GM23338 (cell line): ENCODE results near the gene AKT2. TPM values are rescaled to one million over a fixed set of nuclear protein-coding genes. Genes with fewer than 3 reads are reported as not detected.

Source experiments
- ATAC-seq: fragments of 200-7000 bp; cut with Tn5 transposase; 3 replicates; pipeline ENCODE4 v1.9.1; 2020
- DNase-seq: peaks from one replicate; pipeline ENCODE4 v3.0.0-alpha.2; 2015; ENCODE audit warnings: low spot score
- H2AFZ ChIP-seq: fragments of 200-600 bp; sonication (generic); 2 replicates; pipeline ENCODE4 v1.8.0; 2016; ENCODE audit warnings: antibody characterized with exemption, mild to moderate bottlenecking, moderate library complexity
- H3F3A ChIP-seq: fragments of 200-600 bp; sonication (generic); replicated peaks from 2 replicates; pipeline ENCODE4 v1.8.0; 2017; ENCODE audit warnings: antibody characterized with exemption, mixed run types, low read depth
- H3K27ac ChIP-seq: fragments of 200-600 bp; sonication (generic); 2 replicates; pipeline ENCODE4 v1.6.1; 2016; ENCODE audit warnings: low read depth
- H3K27me3 ChIP-seq: fragments of 200-600 bp; sonication (generic); 2 replicates; pipeline ENCODE4 v1.8.0; 2016; ENCODE audit warnings: mild to moderate bottlenecking, mixed run types, moderate library complexity; ENCODE audit not compliant: insufficient read depth
- H3K36me3 ChIP-seq: fragments of 200-600 bp; sonication (generic); 2 replicates; pipeline ENCODE4 v1.8.0; 2016; ENCODE audit warnings: mild to moderate bottlenecking; ENCODE audit not compliant: insufficient read depth
- H3K4me1 ChIP-seq: fragments of 200-600 bp; sonication (generic); 2 replicates; pipeline ENCODE4 v1.8.0; 2016; ENCODE audit warnings: mild to moderate bottlenecking, moderate library complexity; ENCODE audit not compliant: insufficient read depth
- H3K4me2 ChIP-seq: fragments of 200-600 bp; sonication (generic); 2 replicates; pipeline ENCODE4 v1.7.1; 2017; ENCODE audit warnings: mixed run types
- H3K4me3 ChIP-seq: fragments of 200-600 bp; sonication (generic); 2 replicates; pipeline ENCODE4 v1.6.1; 2016; ENCODE audit warnings: mixed run types
- H3K79me2 ChIP-seq: fragments of 200-600 bp; sonication (generic); replicated peaks from 2 replicates; pipeline ENCODE4 v1.8.0; 2017; ENCODE audit warnings: mild to moderate bottlenecking; ENCODE audit not compliant: insufficient read depth
- H3K9me2 ChIP-seq: fragments of 200-600 bp; sonication (generic); 2 replicates; pipeline ENCODE4 v1.8.0; 2017; ENCODE audit not compliant: insufficient read depth
- H4K20me1 ChIP-seq: fragments of 200-600 bp; sonication (generic); replicated peaks from 2 replicates; pipeline ENCODE4 v1.8.0; 2017; ENCODE audit warnings: mild to moderate bottlenecking; ENCODE audit not compliant: insufficient read depth
- H3K27ac Mint-ChIP-seq: 2 replicates; pipeline ENCODE4 v1.8.0; 2020; ENCODE audit warnings: inconsistent platforms, mild to moderate bottlenecking, moderate library complexity, mixed read lengths
- H3K27me3 Mint-ChIP-seq: 3 replicates; pipeline ENCODE4 v1.8.0; 2022; ENCODE audit warnings: low read depth, mild to moderate bottlenecking, moderate library complexity, mixed read lengths, inconsistent platforms; ENCODE audit not compliant: insufficient read depth, poor library complexity
- H3K36me3 Mint-ChIP-seq: 3 replicates; pipeline ENCODE4 v1.8.0; 2021; ENCODE audit warnings: low read depth, mild to moderate bottlenecking, inconsistent platforms, moderate library complexity, mixed read lengths
- H3K4me1 Mint-ChIP-seq: 3 replicates; pipeline ENCODE4 v1.8.0; 2020; ENCODE audit warnings: mild to moderate bottlenecking, inconsistent platforms, mixed read lengths
- H3K4me3 Mint-ChIP-seq: 3 replicates; pipeline ENCODE4 v1.8.0; 2021; ENCODE audit warnings: moderate library complexity, mild to moderate bottlenecking, inconsistent platforms, mixed read lengths
- H3K9me3 Mint-ChIP-seq: 3 replicates; pipeline ENCODE4 v1.8.0; 2020; ENCODE audit warnings: moderate library complexity, mild to moderate bottlenecking, inconsistent platforms, mixed read lengths
- CREB1 ChIP-seq: fragments of 250-450 bp; sonication (Bioruptor Pico); IDR thresholded peaks from 2 replicates; pipeline ENCODE4 v1.5.0; 2020; ENCODE audit warnings: low read depth, mild to moderate bottlenecking, moderate library complexity
- ETS1 ChIP-seq: IDR thresholded peaks from 2 replicates; pipeline ENCODE4 v1.6.1; 2016; ENCODE audit warnings: antibody characterized with exemption
- EZH2 ChIP-seq: fragments of 200-600 bp; sonication (generic); IDR thresholded peaks from one replicate; pipeline ENCODE4 v1.8.0; 2017; ENCODE audit warnings: antibody characterized with exemption, mild to moderate bottlenecking, low read depth; ENCODE audit not compliant: unreplicated experiment
- EZH2phosphoT487 ChIP-seq: fragments of 200-600 bp; sonication (generic); IDR thresholded peaks from one replicate; pipeline ENCODE4 v1.8.1; 2018; ENCODE audit warnings: antibody characterized with exemption; ENCODE audit not compliant: unreplicated experiment
- JUNB ChIP-seq: IDR thresholded peaks from one replicate; pipeline ENCODE4 v1.6.1; 2016; ENCODE audit warnings: antibody characterized with exemption; ENCODE audit not compliant: unreplicated experiment
- NANOG ChIP-seq: IDR thresholded peaks from 2 replicates; pipeline ENCODE4 v1.6.1; 2016; ENCODE audit warnings: antibody characterized with exemption, borderline replicate concordance
- POLR2AphosphoS5 ChIP-seq: IDR thresholded peaks from 2 replicates; pipeline ENCODE4 v1.6.1; 2016; ENCODE audit warnings: antibody characterized with exemption, low read depth
- STAT1 ChIP-seq: IDR thresholded peaks from one replicate; pipeline ENCODE4 v1.6.1; 2016; ENCODE audit warnings: antibody characterized with exemption; ENCODE audit not compliant: unreplicated experiment
- ZNF114 ChIP-seq: fragments of 250-450 bp; sonication (Bioruptor Pico); IDR thresholded peaks from 2 replicates; pipeline ENCODE4 v1.5.0; 2020; ENCODE audit warnings: mild to moderate bottlenecking, moderate library complexity
- ZNF331 ChIP-seq: fragments of 250-450 bp; sonication (Bioruptor Pico); IDR thresholded peaks from 2 replicates; pipeline ENCODE4 v1.5.0; 2020; ENCODE audit warnings: low read depth, mild to moderate bottlenecking, moderate library complexity
- ZNF462 ChIP-seq: fragments of 250-450 bp; sonication (Bioruptor Pico); IDR thresholded peaks from 2 replicates; pipeline ENCODE4 v1.5.0; 2020; ENCODE audit warnings: mild to moderate bottlenecking, moderate library complexity
- polyA plus RNA-seq: library from polyadenylated mRNA; unstranded; fragments of >200 nt; fragmentation: Nextera tagmentation; extraction: Ambion mirVana; gene quantifications from 2 replicates; pipeline ENCODE4 v1.2.1, GENCODE V29; 2016
- total RNA-seq: library from RNA; depleted of rRNA; stranded (reverse); fragments of >200 nt; shearing (Covaris generic); gene quantifications from 2 replicates; pipeline ENCODE4 v1.2.3, GENCODE V29; 2014
- TF ChIP-seq, protein P1 (sequence below): IDR thresholded peaks from one replicate; pipeline ENCODE4 v1.6.1; 2018; ENCODE audit warnings: antibody characterized with exemption; ENCODE audit not compliant: unreplicated experiment
- TF ChIP-seq, protein P2 (sequence below), 2 experiments: fragments of 200-600 bp in 1 of 2; sonication (generic) in 1 of 2; conservative IDR thresholded peaks; 2 replicates each; pipeline versions ENCODE4 v1.5.1 to v1.6.1; 2016 to 2017; ENCODE audit warnings: antibody characterized with exemption in 2 of 2, low read depth in 2 of 2, mild to moderate bottlenecking in 2 of 2, moderate library complexity in 1 of 2

Gene AKT2
- total and polyA plus RNA-seq, 2 experiments from 2014 or later = 17.6 to 123 TPM

DNA sequence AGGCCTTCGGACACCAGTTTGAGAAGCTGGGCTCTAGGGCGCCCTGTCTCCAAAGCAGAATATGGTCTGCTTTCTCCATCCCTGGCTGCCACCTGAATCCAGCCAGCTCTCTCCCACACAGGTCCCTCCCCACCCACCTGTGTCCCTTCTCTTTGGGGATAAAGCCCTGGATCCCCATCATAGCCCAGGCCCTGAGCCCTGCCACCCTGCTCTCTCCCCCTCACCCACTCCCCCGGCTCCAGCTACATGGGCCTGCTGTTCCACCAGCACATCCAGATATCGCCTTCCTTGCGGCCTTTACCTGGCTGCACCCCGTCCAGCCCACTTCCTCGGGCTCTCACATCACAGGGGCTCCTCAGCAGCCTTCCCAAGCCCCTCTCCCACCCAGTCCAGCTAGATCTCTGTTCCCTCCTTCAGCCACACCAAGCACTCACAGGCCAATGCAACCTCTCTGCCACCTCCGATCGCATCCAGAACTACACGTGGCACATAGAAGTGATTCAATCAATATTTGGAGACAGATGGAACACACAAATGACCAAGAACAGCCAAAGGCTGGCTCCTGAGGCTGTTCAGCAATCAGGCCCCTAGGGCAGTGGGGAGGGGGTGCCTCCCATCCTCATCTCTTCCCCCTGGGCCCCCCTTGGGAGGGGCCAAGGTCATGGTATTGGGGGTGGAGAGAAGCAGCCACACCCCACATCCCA lies 7.6 kb downstream of the AKT2 start:
- ATAC-seq (no peak), DNase-seq (no peak)
- peaks cover 48% of the 10 kb centered on the region for H3K4me1 Mint-ChIP-seq
- Histone ChIP-seq H3K27me3 (no peaks in the 10 kb centered on the region), H3K4me1 (peaks cover 19% of the 10 kb centered on the region), H3K4me2 (no peak overlapping the region), H3K27ac (no peak overlapping the region), H4K20me1 (peaks cover 10% of the 10 kb centered on the region; the same call in 1 of the 2 replicates), H3K9me2 (no peaks in the 10 kb centered on the region), H2AFZ (no peak overlapping the region), H3K79me2 (peaks cover 92% of the 10 kb centered on the region), H3K36me3 (no peaks in the 10 kb centered on the region), H3K4me3 (no peak overlapping the region), H3F3A (no peaks in the 10 kb centered on the region)
- peaks cover 4% of the 10 kb centered on the region for H3K27me3 Mint-ChIP-seq
- H3K4me3 Mint-ChIP-seq = no peak overlapping the region
- H3K9me3 Mint-ChIP-seq = no peaks in the 10 kb centered on the region; the same call in 2 of the 3 replicates
- TF ChIP-seq EZH2phosphoT487 (no peak), NANOG (no peak), EZH2 (no peak), ETS1 (no peak), ZNF114 (CRISPR knock-in tag) (no peak), POLR2AphosphoS5 (no peak), CREB1 (CRISPR knock-in tag) (no peak), ZNF331 (CRISPR knock-in tag) (no peak), ZNF462 (no peak), STAT1 (no peak), JUNB (no peak)
- TF ChIP-seq, protein P1, sequence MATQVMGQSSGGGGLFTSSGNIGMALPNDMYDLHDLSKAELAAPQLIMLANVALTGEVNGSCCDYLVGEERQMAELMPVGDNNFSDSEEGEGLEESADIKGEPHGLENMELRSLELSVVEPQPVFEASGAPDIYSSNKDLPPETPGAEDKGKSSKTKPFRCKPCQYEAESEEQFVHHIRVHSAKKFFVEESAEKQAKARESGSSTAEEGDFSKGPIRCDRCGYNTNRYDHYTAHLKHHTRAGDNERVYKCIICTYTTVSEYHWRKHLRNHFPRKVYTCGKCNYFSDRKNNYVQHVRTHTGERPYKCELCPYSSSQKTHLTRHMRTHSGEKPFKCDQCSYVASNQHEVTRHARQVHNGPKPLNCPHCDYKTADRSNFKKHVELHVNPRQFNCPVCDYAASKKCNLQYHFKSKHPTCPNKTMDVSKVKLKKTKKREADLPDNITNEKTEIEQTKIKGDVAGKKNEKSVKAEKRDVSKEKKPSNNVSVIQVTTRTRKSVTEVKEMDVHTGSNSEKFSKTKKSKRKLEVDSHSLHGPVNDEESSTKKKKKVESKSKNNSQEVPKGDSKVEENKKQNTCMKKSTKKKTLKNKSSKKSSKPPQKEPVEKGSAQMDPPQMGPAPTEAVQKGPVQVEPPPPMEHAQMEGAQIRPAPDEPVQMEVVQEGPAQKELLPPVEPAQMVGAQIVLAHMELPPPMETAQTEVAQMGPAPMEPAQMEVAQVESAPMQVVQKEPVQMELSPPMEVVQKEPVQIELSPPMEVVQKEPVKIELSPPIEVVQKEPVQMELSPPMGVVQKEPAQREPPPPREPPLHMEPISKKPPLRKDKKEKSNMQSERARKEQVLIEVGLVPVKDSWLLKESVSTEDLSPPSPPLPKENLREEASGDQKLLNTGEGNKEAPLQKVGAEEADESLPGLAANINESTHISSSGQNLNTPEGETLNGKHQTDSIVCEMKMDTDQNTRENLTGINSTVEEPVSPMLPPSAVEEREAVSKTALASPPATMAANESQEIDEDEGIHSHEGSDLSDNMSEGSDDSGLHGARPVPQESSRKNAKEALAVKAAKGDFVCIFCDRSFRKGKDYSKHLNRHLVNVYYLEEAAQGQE = no peak
- TF ChIP-seq, protein P2, sequence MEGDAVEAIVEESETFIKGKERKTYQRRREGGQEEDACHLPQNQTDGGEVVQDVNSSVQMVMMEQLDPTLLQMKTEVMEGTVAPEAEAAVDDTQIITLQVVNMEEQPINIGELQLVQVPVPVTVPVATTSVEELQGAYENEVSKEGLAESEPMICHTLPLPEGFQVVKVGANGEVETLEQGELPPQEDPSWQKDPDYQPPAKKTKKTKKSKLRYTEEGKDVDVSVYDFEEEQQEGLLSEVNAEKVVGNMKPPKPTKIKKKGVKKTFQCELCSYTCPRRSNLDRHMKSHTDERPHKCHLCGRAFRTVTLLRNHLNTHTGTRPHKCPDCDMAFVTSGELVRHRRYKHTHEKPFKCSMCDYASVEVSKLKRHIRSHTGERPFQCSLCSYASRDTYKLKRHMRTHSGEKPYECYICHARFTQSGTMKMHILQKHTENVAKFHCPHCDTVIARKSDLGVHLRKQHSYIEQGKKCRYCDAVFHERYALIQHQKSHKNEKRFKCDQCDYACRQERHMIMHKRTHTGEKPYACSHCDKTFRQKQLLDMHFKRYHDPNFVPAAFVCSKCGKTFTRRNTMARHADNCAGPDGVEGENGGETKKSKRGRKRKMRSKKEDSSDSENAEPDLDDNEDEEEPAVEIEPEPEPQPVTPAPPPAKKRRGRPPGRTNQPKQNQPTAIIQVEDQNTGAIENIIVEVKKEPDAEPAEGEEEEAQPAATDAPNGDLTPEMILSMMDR (conservative IDR thresholded peaks at IDR 0.05; ENCODE audit: low read depth in 2 of 2) = no peak
- no peaks in the 10 kb centered on the region for H3K36me3 Mint-ChIP-seq
- H3K27ac Mint-ChIP-seq = 0 out of 2 replicates have a peak overlapping the region, but pooled peaks have one; percentile 6
